Measurements from ENCODE around the gene WNT3A. TPM values are rescaled to one million over a fixed set of nuclear protein-coding genes. Genes with fewer than 3 reads are reported as not detected.

The WNT3A gene
- total RNA-seq, 4 donors from 2014 or later, result not detected

DNA sequence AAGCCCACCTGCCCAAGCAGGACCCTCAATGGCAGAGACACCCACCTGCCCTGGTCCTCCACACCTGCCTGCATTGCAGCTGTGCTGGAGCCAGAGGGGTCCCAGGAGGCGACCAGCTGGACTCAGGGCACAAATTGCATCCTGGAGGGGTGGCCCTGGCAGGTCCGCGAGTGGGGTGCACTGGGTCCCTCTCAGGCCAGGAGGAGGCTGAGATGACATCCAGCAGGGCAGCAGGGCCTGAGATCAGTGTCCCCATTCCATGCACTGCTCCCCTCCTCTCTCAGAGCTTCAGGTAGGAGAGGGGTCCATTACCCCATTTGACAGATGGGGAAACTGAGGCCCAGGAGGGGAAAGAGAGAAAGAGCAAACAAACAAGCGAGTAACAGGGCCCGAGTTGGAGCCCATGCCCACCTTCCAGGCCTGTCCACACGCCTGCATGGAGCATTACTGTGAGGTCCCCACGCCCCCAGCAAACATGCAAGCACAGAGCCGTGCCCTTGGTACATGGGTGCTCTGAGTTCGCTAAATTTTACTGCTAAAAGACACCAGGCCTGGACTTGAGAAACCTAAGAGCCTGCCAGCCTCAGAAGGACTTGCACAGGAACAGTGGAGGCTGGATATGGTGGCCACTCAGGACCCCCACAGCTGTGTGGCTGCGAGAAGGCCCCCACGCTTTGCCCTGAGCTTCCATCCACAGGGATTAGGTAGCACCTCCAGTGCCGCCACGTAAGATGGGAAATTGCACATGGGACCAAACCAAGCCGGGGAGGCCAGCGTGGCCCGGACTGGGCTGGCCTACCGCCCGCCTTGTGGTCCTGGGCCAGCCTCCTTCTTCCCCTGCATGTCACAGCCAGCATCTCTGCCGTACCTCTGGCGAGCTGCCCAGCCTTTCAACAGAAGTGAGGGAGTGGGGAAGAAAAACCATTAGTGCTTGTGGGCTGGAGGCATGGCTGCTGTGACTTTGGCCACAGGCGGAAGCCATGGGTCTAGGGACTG, 7.4 kb downstream of the WNT3A start:
- intact Hi-C loops (cut with DNase I; ENCODE audit: low total_unique reads) (no loop called here), in situ Hi-C loops (cut with MboI; ENCODE audit: low pct_ligation_motif_present in 1 of 4, low pct_unique_long_range_greater_than_20kb in 1 of 4, low sequenced_read_pairs in 3 of 4) (no loop called here)
- no peak overlapping the region for H3K4me3 ChIP-seq
- H3K27me3 ChIP-seq, result peaks cover 17% of the 10 kb centered on the region
- TF ChIP-seq, protein P1, sequence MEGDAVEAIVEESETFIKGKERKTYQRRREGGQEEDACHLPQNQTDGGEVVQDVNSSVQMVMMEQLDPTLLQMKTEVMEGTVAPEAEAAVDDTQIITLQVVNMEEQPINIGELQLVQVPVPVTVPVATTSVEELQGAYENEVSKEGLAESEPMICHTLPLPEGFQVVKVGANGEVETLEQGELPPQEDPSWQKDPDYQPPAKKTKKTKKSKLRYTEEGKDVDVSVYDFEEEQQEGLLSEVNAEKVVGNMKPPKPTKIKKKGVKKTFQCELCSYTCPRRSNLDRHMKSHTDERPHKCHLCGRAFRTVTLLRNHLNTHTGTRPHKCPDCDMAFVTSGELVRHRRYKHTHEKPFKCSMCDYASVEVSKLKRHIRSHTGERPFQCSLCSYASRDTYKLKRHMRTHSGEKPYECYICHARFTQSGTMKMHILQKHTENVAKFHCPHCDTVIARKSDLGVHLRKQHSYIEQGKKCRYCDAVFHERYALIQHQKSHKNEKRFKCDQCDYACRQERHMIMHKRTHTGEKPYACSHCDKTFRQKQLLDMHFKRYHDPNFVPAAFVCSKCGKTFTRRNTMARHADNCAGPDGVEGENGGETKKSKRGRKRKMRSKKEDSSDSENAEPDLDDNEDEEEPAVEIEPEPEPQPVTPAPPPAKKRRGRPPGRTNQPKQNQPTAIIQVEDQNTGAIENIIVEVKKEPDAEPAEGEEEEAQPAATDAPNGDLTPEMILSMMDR (IDR thresholded peaks at IDR 0.05), result no peak
- TF ChIP-seq POLR2A (IDR thresholded peaks at IDR 0.05), result no peak
- TF ChIP-seq EP300 (IDR thresholded peaks at IDR 0.05; ENCODE audit: low read depth), result no peak
- no peak for TF ChIP-seq POLR2AphosphoS5 (IDR thresholded peaks at IDR 0.05)
- H3K4me1 ChIP-seq, result peaks cover 0 to 5% (median 0%) of the 10 kb centered on the region in 4 donors
- no peaks in the 10 kb centered on the region for H3K9me3 ChIP-seq
- no peak overlapping the region for H3K27ac ChIP-seq
- H3K36me3 ChIP-seq, result no peaks in the 10 kb centered on the region
- no peak for DNase-seq
- WGBS, 2 donors (ENCODE audit: low coverage in 1 of 2), result 76 to 83% methylated on average over 1 to 20 of the region's 21 CpGs

DNA sequence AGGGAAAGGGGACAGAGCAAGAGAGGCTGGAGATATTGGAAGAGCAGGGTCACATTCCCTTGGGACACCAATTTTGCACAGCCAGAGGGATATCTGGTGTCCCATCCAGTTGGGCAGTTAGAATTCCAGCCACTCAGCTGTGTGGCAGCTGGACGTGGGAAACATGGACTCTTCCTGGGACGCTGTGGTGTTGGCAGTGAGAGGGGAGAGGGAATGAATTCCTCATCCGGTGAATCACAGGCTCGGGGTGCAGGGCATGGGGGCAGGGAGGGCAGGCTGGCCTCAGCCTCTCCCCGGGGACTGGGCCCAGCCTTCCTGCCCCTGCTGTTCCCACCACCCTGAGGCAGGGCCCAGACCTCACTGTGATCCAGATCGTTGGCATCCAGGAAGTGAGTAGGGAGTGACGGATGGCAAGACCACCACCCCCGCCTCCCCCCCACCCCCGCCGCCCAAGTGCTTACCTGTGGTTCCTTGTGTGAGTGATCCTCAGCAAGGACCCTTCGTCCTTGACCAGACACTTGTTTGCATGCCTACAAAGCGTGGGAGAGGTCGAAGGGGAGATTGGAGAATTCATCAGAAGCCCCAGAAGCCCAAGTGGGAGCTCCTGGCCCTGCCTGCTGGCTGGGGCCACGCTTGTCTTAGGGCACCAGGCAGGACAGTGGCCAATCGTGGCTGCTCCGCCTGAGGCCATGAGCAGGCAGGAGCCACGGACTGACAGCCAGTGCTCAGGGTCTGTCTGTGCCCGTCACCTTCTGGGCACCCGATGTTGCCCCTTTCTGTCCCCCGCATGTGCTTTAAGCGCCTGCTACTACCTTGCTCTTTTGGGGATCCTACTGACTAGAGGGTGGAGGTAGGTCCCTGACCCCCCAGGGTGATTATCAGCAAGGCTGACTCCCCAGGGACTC, 8.7 kb downstream of the WNT3A start:
- Histone ChIP-seq H3K4me3 (no peak overlapping the region), H3K9me3 (no peaks in the 10 kb centered on the region), H3K4me1 (no peaks in the 10 kb centered on the region), H3K36me3 (no peaks in the 10 kb centered on the region), H3K27ac (no peak overlapping the region), H3K27me3 (peaks cover 4% of the 10 kb centered on the region)
- no peak for TF ChIP-seq POLR2AphosphoS5 (IDR thresholded peaks at IDR 0.05)
- TF ChIP-seq POLR2A (IDR thresholded peaks at IDR 0.05), result no peak
- no peak for TF ChIP-seq EP300 (IDR thresholded peaks at IDR 0.05; ENCODE audit: low read depth)
- TF ChIP-seq, protein P1 (IDR thresholded peaks at IDR 0.05), result no peak
- no peak for DNase-seq
- in situ Hi-C loops (cut with MboI; ENCODE audit: low pct_ligation_motif_present in 1 of 4, low pct_unique_long_range_greater_than_20kb in 1 of 4, low sequenced_read_pairs in 3 of 4) (no loop called here), intact Hi-C loops (cut with DNase I; ENCODE audit: low total_unique reads) (no loop called here)
- WGBS, 2 donors (ENCODE audit: low coverage in 1 of 2), result 80 to 83% methylated on average over 1 to 20 of the region's 21 CpGs

DNA sequence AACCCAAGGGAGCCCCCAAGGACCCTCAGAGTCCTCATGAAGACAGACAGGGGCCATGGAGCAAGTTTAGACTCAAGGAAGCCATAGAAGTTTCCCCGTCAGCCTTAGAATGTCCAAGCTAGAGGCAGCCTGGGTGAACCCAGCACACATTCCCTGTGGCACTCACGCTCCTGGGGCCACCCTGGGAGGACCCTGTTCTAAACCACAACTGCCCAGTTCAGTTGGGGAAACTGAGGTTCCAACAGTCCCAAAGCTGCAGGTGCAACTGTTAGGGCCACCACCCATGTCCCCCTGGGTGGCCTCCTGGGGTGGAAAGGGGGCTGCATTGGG, 9.3 kb downstream of the WNT3A start:
- in situ Hi-C loops (cut with MboI; ENCODE audit: low pct_ligation_motif_present in 1 of 4, low pct_unique_long_range_greater_than_20kb in 1 of 4, low sequenced_read_pairs in 3 of 4) (no loop called here), intact Hi-C loops (cut with DNase I; ENCODE audit: low total_unique reads) (no loop called here)
- 95% methylated on average over 2 of the region's 2 CpGs; no CpG with 5 or more reads in 1 of the 2 donors for WGBS, 2 donors (ENCODE audit: low coverage in 1 of 2)
- TF ChIP-seq POLR2AphosphoS5 (IDR thresholded peaks at IDR 0.05) (no peak), EP300 (IDR thresholded peaks at IDR 0.05; ENCODE audit: low read depth) (no peak), POLR2A (IDR thresholded peaks at IDR 0.05) (no peak)
- TF ChIP-seq, protein P1 (IDR thresholded peaks at IDR 0.05), result no peak
- H3K9me3 ChIP-seq, result no peaks in the 10 kb centered on the region
- no peak for DNase-seq
- H3K36me3 ChIP-seq, result no peaks in the 10 kb centered on the region
- no peak overlapping the region for H3K27ac ChIP-seq
- no peak overlapping the region for H3K4me3 ChIP-seq
- H3K27me3 ChIP-seq, result peaks cover 4% of the 10 kb centered on the region
- no peaks in the 10 kb centered on the region for H3K4me1 ChIP-seq

Data from transverse colon (tissue), 4 donors.